HepG2 (cell line): ENCODE results near the gene TMEM116. TPM values are rescaled to one million over a fixed set of nuclear protein-coding genes. Genes with fewer than 3 reads are reported as not detected.

Source experiments
- EHMT2 ChIP-seq: fragments of 200-600 bp; sonication (generic); IDR thresholded peaks from 2 replicates; pipeline ENCODE4 v1.7.0; 2017; ENCODE audit warnings: antibody characterized with exemption, low read depth, low read length, borderline replicate concordance
- HOXA5 ChIP-seq: sonication (generic); formaldehyde crosslinking; IDR thresholded peaks from 2 replicates; pipeline ENCODE4 v1.4.0; 2020; ENCODE audit warnings: missing genetic modification reagents
- ISL2 ChIP-seq: sonication (generic); formaldehyde crosslinking; IDR thresholded peaks from 2 replicates; pipeline ENCODE4 v1.5.0; 2020; ENCODE audit warnings: missing genetic modification reagents
- JUN ChIP-seq: sonication (generic); formaldehyde crosslinking; IDR thresholded peaks from 2 replicates; pipeline ENCODE4 v1.4.0; 2020; ENCODE audit warnings: mild to moderate bottlenecking, missing genetic modification reagents
- MATR3 ChIP-seq: sonication (generic); formaldehyde crosslinking; IDR thresholded peaks from 2 replicates; pipeline ENCODE4 v1.4.0; 2020; ENCODE audit warnings: missing genetic modification reagents
- MBNL3 ChIP-seq: fragments of 250-450 bp; sonication (Bioruptor Pico); conservative IDR thresholded peaks from 2 replicates; pipeline ENCODE4 v1.8.0; 2022; ENCODE audit warnings: mild to moderate bottlenecking, inconsistent platforms
- MXI1 ChIP-seq: IDR thresholded peaks from 3 replicates; pipeline ENCODE4 v1.6.1; 2012; ENCODE audit warnings: low read depth, low read length, inconsistent platforms, borderline replicate concordance
- NFRKB ChIP-seq: fragments of 450-650 bp; IDR thresholded peaks from 2 replicates; pipeline ENCODE4 v1.6.1; 2017
- REXO4 ChIP-seq: sonication (generic); formaldehyde crosslinking; IDR thresholded peaks from 2 replicates; pipeline ENCODE4 v1.8.0; 2022; ENCODE audit warnings: missing genetic modification reagents, mild to moderate bottlenecking, borderline replicate concordance
- SOX5 ChIP-seq: IDR thresholded peaks from 2 replicates; pipeline ENCODE4 v1.6.1; 2016; ENCODE audit warnings: borderline replicate concordance
- TMF1 ChIP-seq: sonication (generic); formaldehyde crosslinking; IDR thresholded peaks from 2 replicates; pipeline ENCODE4 v1.8.1; 2022; ENCODE audit warnings: low read depth, missing genetic modification reagents
- ZNF557 ChIP-seq: sonication (generic); formaldehyde crosslinking; IDR thresholded peaks from 2 replicates; pipeline ENCODE4 v1.4.0; 2020; ENCODE audit warnings: missing genetic modification reagents
- ZNF761 ChIP-seq: sonication (generic); formaldehyde crosslinking; conservative IDR thresholded peaks from 2 replicates; pipeline ENCODE4 v1.4.0; 2020; ENCODE audit warnings: mild to moderate bottlenecking, missing genetic modification reagents
- ZSCAN9 ChIP-seq: IDR thresholded peaks from 2 replicates; pipeline ENCODE4 v1.6.1; 2016; ENCODE audit warnings: borderline replicate concordance
- polyA plus RNA-seq, 8 experiments: library from polyadenylated mRNA; depleted of rRNA in 3 of 8; stranded (reverse) in 7 of 8; unstranded in 1 of 8; fragments of >200 nt; fragmentation: Illumina TruSeq in 4 of 8; extraction: Trizol in 4 of 8; gene quantifications; 2 replicates each; pipeline versions ENCODE4 v1.2.1 to v1.2.3, GENCODE V29; 2011 to 2016; ENCODE audit warnings: low read depth in 4 of 8, missing spikeins in 1 of 8, mixed read lengths in 1 of 8; ENCODE audit not compliant: insufficient read depth in 1 of 8
- total RNA-seq, 5 experiments: library from RNA; depleted of rRNA; stranded (reverse); fragments of >200 nt; fragmentation: Illumina TruSeq; extraction: Trizol; gene quantifications; 2 replicates each; pipeline ENCODE4 v1.2.3, GENCODE V29; 2016; ENCODE audit warnings: low read depth in 1 of 5
- TF ChIP-seq, protein P1 (sequence below): sonication (generic); formaldehyde crosslinking; IDR thresholded peaks from 2 replicates; pipeline ENCODE4 v1.5.0; 2020; ENCODE audit warnings: mild to moderate bottlenecking, missing genetic modification reagents
- TF ChIP-seq, protein P2 (sequence below): IDR thresholded peaks from 2 replicates; pipeline ENCODE4 v1.6.1; 2016; ENCODE audit warnings: mild to moderate bottlenecking
- TF ChIP-seq, protein P3 (sequence below): sonication (generic); formaldehyde crosslinking; conservative IDR thresholded peaks from 2 replicates; pipeline ENCODE4 v1.4.0; 2020; ENCODE audit warnings: missing genetic modification reagents
- TF ChIP-seq, protein P4 (sequence below): sonication (generic); formaldehyde crosslinking; IDR thresholded peaks from one replicate; pipeline ENCODE4 v1.5.1; 2020; ENCODE audit warnings: mild to moderate bottlenecking, missing genetic modification reagents; ENCODE audit errors: not compliant biosample characterization

The TMEM116 gene
- total and polyA plus RNA-seq, 2 of the 13 experiments (the other 11 are each of a cell fraction or from before 2014, with no cell fraction given) = 14.0 to 17.8 TPM

DNA sequence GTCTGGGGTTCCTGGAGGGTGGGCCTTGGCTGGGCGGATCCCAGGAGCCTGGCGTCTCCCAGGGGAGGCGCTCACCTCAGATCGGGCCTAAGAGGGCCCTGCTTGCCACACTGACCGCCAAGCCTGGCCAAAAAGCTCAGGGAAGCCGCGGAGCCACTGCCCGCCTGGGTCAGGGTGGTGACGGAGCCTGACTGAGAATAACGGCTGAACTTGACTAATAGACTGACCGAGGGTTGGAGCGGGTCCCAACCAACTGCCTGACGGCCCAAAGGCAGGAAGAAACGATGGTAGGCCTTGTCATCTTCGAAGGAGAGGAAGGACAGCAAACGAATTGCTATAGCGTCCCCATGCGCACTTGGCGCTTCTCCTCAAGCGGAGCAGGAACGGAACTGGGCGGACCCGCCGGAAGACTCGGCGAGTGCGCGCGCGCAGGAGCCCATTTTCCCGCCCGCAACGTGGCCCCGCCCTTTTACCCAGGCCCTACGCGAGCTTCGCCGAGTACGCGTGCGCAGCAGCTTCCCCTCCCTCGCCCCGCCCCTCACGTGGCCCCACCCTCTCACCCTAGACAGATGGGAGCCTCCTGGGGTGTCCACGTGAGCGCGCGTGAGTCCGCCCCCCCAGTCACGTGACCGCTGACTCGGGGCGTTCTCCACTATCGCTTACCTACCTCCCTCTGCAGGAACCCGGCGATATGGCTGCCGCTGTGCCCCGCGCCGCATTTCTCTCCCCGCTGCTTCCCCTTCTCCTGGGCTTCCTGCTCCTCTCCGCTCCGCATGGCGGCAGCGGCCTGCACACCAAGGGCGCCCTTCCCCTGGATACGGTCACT lies at the start of gene TMEM116, which contains the start of gene ERP29 (continued):
- TF ChIP-seq, protein P1, sequence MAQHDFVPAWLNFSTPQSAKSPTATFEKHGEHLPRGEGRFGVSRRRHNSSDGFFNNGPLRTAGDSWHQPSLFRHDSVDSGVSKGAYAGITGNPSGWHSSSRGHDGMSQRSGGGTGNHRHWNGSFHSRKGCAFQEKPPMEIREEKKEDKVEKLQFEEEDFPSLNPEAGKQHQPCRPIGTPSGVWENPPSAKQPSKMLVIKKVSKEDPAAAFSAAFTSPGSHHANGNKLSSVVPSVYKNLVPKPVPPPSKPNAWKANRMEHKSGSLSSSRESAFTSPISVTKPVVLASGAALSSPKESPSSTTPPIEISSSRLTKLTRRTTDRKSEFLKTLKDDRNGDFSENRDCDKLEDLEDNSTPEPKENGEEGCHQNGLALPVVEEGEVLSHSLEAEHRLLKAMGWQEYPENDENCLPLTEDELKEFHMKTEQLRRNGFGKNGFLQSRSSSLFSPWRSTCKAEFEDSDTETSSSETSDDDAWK = no peak
- TF ChIP-seq EHMT2 (no peak), TMF1 (CRISPR knock-in tag) (peak; percentile 52; the same call in 1 of the 2 replicates), ZNF557 (0 out of 2 replicates have a peak, but pooled peaks have one; percentile 11), MATR3 (no peak), SOX5 (CRISPR knock-in tag) (peak; percentile 58), NFRKB (no peak), ZSCAN9 (CRISPR knock-in tag) (peak; percentile 39; the same call in 1 of the 2 replicates), MBNL3 (no peak), ISL2 (CRISPR knock-in tag) (peak; percentile 58), MXI1 (peak; percentile 86; the same call in 1 of the 3 replicates), JUN (CRISPR knock-in tag) (no peak), REXO4 (CRISPR knock-in tag) (no peak), ZNF761 (CRISPR knock-in tag) (no peak; the same call in 1 of the 2 replicates), HOXA5 (CRISPR knock-in tag) (peak; percentile 90)
- TF ChIP-seq, protein P2, sequence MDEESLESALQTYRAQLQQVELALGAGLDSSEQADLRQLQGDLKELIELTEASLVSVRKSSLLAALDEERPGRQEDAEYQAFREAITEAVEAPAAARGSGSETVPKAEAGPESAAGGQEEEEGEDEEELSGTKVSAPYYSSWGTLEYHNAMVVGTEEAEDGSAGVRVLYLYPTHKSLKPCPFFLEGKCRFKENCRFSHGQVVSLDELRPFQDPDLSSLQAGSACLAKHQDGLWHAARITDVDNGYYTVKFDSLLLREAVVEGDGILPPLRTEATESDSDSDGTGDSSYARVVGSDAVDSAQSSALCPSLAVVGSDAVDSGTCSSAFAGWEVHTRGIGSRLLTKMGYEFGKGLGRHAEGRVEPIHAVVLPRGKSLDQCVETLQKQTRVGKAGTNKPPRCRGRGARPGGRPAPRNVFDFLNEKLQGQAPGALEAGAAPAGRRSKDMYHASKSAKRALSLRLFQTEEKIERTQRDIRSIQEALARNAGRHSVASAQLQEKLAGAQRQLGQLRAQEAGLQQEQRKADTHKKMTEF (CRISPR knock-in tag) = peak; percentile 68
- TF ChIP-seq, protein P3, sequence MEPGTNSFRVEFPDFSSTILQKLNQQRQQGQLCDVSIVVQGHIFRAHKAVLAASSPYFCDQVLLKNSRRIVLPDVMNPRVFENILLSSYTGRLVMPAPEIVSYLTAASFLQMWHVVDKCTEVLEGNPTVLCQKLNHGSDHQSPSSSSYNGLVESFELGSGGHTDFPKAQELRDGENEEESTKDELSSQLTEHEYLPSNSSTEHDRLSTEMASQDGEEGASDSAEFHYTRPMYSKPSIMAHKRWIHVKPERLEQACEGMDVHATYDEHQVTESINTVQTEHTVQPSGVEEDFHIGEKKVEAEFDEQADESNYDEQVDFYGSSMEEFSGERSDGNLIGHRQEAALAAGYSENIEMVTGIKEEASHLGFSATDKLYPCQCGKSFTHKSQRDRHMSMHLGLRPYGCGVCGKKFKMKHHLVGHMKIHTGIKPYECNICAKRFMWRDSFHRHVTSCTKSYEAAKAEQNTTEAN = peak; percentile 69; the same call in 1 of the 2 replicates
- TF ChIP-seq, protein P4, sequence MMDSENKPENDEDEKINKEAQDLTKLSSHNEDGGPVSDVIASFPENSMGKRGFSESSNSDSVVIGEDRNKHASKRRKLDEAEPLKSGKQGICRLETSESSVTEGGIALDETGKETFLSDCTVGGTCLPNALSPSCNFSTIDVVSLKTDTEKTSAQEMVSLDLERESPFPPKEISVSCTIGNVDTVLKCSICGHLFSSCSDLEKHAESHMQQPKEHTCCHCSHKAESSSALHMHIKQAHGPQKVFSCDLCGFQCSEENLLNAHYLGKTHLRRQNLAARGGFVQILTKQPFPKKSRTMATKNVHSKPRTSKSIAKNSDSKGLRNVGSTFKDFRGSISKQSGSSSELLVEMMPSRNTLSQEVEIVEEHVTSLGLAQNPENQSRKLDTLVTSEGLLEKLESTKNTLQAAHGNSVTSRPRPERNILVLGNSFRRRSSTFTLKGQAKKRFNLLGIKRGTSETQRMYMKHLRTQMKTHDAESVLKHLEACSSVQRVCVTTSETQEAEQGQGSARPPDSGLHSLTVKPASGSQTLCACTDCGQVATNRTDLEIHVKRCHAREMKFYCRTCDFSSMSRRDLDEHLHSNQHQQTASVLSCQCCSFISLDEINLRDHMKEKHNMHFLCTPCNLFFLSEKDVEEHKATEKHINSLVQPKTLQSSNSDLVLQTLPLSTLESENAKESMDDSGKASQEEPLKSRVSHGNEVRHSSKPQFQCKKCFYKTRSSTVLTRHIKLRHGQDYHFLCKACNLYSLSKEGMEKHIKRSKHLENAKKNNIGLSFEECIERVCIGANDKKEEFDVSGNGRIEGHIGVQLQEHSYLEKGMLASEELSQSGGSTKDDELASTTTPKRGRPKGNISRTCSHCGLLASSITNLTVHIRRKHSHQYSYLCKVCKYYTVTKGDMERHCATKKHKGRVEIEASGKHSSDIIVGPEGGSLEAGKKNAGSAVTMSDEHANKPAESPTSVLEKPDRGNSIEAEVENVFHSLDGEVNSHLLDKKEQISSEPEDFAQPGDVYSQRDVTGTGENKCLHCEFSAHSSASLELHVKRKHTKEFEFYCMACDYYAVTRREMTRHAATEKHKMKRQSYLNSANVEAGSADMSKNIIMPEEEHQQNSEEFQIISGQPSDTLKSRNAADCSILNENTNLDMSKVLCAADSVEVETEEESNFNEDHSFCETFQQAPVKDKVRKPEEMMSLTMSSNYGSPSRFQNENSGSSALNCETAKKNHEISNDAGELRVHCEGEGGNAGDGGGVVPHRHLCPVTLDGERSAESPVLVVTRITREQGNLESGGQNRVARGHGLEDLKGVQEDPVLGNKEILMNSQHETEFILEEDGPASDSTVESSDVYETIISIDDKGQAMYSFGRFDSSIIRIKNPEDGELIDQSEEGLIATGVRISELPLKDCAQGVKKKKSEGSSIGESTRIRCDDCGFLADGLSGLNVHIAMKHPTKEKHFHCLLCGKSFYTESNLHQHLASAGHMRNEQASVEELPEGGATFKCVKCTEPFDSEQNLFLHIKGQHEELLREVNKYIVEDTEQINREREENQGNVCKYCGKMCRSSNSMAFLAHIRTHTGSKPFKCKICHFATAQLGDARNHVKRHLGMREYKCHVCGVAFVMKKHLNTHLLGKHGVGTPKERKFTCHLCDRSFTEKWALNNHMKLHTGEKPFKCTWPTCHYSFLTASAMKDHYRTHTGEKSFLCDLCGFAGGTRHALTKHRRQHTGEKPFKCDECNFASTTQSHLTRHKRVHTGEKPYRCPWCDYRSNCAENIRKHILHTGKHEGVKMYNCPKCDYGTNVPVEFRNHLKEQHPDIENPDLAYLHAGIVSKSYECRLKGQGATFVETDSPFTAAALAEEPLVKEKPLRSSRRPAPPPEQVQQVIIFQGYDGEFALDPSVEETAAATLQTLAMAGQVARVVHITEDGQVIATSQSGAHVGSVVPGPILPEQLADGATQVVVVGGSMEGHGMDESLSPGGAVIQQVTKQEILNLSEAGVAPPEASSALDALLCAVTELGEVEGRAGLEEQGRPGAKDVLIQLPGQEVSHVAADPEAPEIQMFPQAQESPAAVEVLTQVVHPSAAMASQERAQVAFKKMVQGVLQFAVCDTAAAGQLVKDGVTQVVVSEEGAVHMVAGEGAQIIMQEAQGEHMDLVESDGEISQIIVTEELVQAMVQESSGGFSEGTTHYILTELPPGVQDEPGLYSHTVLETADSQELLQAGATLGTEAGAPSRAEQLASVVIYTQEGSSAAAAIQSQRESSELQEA = peak; percentile 85
